GM18870 (cell line): ENCODE results near the gene TIAM1.

ENCODE experiments used
- ATAC-seq: cut with Tn5 transposase; IDR thresholded peaks from one replicate; pipeline ENCODE4 v1.9.1; 2021; ENCODE audit warnings: moderate library complexity; ENCODE audit not compliant: unreplicated experiment

The TIAM1 gene

DNA sequence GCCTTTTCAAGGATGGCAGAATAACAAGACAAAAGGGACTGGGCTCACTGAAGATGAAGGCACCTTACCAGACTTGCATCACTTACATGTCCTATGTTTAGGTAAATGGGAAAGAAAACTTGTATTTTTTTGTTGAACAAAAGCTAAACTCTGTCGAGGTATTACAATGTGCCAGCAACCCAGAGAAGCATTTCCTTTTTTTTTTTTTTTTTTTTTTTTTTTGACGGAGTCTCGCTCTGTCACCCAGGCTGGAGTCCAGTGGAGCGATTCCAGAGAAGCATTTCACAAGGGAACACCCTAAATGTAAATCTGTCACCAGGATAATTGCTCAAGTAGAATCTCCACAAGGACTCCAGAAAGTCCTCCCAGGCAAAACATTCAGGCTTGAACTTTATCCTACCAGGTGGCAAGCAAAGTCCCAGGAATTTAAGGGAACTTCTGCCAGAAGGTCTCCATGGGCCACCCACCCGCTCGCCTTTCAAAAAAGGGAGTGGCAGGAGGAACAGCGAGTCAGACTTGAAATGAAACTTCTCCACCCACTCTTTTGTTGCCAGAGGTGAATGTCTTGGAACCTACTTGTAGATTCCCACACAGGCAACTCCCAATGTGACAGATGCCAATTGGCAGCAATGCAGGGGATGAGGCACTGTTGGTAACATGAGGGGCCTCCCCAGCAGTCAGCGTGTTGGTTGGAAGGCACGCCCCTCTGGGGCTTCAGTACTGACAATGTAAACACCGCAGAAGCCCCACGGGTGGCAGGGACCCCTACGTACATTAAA, 125.0 kb downstream of the TIAM1 start:
- no peak for ATAC-seq

DNA sequence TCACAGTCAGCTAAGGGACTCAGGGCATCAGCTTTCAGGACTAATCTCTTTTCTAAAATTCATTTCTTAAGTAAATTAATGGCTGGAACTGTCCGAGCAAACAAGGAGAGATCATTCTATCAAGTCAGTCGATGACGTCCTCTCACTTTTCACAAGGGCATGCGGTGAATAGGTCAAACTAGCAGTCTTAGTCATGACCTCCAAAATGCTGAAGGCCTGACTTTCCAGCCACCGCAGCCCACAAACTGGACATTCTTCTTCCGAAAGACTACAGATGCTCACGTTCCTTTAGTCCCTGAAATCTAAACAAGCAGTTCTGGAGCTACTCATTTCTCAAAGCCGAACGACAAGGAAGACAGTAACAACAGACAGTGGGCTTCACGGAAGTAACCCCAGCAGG, 127.9 kb downstream of the TIAM1 start:
- no peak for ATAC-seq

DNA sequence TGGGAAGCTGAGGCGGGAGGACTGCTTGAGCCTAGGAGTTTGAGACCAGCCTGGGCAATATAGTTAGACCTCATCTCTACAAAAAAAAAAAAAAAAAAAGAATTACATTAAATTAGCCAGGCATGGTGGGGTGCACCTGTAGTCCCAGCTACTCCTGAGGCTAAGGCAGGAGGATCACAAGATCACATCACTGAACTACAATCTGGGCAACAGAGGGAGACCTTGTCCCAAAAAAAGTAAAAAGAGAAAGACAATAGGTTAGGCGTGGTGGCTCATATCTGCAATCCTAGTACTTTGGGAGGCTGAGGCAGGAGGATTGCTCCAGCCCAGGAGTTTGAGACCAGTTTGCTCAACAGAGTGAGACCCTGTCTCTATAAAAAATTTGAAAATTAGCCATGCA, 130.3 kb downstream of the TIAM1 start:
- no peak for ATAC-seq

- no peak for ATAC-seq
Observed at GRCh38 chr21:31211836-31212235, 132.2 kb downstream of the TIAM1 start.

- ATAC-seq: no peak
Observed at GRCh38 chr21:31205412-31205811, 138.6 kb downstream of the TIAM1 start.

- no peak for ATAC-seq
Observed at GRCh38 chr21:31204801-31205200, 139.3 kb downstream of the TIAM1 start.

- ATAC-seq: no peak
Observed at GRCh38 chr21:31203431-31204054, 140.5 kb downstream of the TIAM1 start.

GRCh38 chr21:31201548-31201947, 142.5 kb downstream of the TIAM1 start:
- peak; percentile 64 for ATAC-seq

DNA sequence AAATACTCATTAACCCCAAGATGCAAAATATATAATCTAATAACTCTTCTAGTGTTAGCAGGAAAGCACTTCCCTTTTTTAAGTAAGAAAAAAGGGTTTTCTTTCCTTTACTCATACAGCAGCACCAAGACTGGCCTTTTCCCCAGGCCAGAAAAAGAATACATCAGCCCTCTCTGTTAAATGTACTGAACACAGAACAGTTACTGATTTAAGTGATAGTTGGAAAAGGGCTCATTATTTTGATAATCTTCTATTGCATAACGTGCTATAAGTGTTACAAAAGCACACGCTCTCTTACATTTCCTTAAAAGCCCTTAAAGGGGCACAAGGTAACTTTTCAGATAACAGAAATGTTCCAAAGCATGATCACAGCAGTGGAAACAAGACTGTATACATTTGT, 142.9 kb downstream of the TIAM1 start:
- ATAC-seq: no peak

DNA sequence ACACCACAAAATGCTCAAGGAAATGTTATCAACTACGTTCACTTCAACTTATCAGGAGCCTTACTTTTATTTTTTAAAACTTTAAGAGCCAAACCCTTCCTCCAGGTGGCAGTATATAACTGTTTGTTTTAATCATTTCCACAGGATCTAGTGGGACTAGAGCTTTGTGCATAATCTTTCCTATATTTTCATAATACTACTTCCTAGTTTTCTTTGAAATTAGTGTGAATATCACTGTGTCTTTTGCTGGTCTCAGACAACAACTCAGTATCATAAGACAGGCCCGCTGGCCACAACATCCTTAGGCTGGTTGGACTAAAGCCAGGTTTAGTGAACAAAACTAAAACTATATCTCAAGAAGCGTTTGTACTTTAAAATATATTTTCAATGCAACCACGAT, 145.5 kb downstream of the TIAM1 start:
- ATAC-seq: no peak

DNA sequence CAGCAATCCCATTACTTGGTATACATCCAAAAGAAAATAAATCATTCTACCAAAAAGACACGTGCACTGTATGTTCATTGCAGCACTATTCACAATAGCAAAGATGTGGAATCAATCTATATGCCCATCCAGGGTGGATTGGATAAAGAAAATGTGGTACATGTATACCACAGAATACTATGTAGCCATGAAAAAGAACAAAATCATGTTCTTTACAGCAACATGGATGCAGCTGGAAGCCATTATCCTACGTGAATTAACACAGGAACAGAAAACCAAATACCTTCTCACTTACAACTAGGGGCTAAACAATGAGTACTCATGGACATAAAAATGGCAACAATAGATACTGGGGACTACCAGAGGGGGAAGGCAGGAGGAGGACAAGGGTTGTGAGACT, 147.3 kb downstream of the TIAM1 start:
- ATAC-seq: no peak

GRCh38 chr21:31195334-31196015, 148.6 kb downstream of the TIAM1 start:
- ATAC-seq: no peak

- ATAC-seq: no peak
Observed at GRCh38 chr21:31194510-31195293, 149.4 kb downstream of the TIAM1 start.

GRCh38 chr21:31193761-31194160, 150.3 kb downstream of the TIAM1 start:
- no peak for ATAC-seq

GRCh38 chr21:31191553-31191952, 152.5 kb downstream of the TIAM1 start:
- no peak for ATAC-seq

DNA sequence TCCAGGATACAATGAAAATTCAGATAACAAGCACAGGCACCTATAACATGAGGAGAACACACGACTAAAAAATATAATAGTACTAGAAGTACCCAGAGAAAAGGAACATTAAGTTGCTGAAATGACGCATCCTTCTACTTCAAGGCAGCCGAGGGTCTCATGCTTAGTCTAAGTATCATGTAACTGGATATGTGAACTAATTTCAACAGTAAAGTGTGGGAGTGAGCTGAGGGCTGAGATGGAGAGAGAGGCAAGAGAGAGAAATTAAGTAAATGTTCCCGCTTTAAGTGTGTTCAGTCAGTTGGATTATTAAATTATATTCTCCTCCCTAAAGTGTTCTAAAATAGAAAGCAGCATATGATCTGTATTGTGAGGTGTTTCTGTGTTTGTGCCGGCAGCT, 153.5 kb downstream of the TIAM1 start:
- no peak for ATAC-seq

DNA sequence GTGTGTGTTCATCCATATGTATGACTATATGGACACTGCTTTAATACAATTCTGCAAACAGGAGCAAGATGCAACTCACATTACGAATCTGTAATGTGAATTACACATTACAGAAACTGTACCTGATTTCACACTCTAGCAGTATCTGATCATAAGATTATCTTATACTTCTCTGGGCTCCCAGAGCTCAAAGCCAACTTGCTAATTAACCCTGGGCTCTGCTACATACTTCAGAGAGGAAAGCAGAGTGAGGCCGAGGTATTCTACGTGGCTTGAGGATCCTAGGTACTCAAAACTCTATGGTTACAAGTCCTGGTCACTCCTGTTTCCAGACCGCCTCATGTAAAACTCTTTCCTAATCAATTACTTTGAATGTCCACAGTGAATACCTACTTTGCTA, 156.6 kb downstream of the TIAM1 start:
- ATAC-seq: no peak

GRCh38 chr21:31186916-31187315, 157.1 kb downstream of the TIAM1 start:
- ATAC-seq: no peak

GRCh38 chr21:31185663-31186062, 158.4 kb downstream of the TIAM1 start:
- ATAC-seq: no peak

- no peak for ATAC-seq
Observed at GRCh38 chr21:31184876-31185275, 159.2 kb downstream of the TIAM1 start.

GRCh38 chr21:31184459-31184858, 159.6 kb downstream of the TIAM1 start:
- no peak for ATAC-seq
